Measurements from ENCODE around the gene ARAF.
"Not testable (repeated sequence)": the region's sequence is repeated elsewhere in the genome, so short reads cannot be mapped to it uniquely, and the experiment has no call there.

ARAF gene

GRCh38 chrX:47560934-47561658 lies at the start of gene ARAF:
Gene ARAF, plus strand, starts transcription at chrX:47561205. Its CDS starts 1,763 bp downstream, at chrX:47562968.
- peak; percentile 87 to 100 for DNase-seq (ENCODE audit: low read depth in 1 of 2, low spot score in 1 of 2)
- in situ Hi-C loops (cut with HindIII; ENCODE audit: low pct_unique_long_range_greater_than_20kb, low sequenced_read_pairs), result no loop called here
- no peak for TF ChIP-seq JUND (IDR thresholded peaks at IDR 0.05; ENCODE audit: low read depth)

DNA sequence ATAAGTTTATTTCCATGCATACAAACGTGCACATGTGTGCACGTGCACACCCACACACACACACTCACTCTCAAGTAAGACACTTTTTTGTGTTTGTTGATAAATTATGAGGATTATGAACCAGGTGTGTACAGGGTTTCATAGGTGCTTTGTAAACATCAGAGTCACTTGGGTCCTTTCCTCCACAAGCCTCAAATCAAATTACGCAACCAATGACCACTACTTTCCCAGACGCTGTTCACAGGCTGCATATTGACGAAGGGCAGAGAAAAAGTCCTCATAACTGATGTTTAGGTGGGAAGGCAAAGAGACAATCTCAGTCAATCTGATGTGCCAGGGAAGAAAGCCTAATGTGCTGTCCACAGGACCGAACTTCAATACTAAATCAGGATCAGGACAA lies 48.6 kb upstream of the ARAF start:
- DNase-seq (ENCODE audit: low read depth in 1 of 2, low spot score in 1 of 2); in situ Hi-C loops (cut with HindIII; ENCODE audit: low pct_unique_long_range_greater_than_20kb, low sequenced_read_pairs): not testable (repeated sequence)

DNA sequence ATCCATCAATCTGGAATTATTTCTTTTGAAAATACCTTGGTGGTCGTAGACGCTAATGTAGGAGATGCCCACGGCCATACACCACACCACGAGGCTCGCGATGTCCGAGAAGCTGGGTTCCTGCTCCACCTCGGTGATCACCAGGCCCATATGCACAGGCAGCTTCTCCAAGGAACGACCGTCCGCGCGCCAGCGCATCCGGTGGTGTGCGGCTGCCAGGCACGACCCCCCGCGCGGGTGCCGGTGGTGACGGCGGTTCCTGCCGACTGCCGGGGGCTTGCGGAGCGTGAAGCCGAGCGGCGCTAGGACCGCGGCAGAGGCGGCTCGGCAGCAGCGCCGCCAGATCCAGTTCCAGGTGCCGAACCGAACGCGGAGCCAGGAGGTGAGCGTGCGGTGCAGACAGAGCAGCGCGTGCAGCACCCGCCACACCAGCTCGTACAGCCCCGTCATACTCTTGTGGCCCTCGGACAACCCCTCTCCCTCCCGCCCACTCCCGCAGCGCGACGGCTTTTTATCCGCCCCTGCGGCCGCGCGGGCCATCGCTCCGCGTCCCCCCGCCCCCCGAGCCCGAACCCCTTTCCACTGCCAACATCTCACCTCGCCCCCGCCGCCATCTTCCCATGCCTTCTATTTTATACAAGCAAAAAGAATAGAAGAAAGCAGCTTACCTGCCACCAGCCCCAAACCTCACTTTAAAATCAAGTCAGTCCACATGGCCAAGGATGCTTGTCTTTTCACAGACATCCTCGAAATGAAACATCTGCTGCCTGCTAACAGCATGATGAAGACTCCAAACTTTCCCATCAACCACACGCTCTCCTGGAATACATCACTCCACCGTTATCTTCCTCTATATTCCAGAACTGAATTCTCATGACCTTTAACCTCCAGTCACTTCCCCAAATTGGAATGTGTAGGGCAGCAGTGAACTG lies 47.7 kb upstream of the ARAF start:
- in situ Hi-C loops (cut with HindIII; ENCODE audit: low pct_unique_long_range_greater_than_20kb, low sequenced_read_pairs); DNase-seq (ENCODE audit: low read depth in 1 of 2, low spot score in 1 of 2): not testable (repeated sequence)

- DNase-seq (ENCODE audit: low read depth in 1 of 2, low spot score in 1 of 2), result no peak
- in situ Hi-C loops (cut with HindIII; ENCODE audit: low pct_unique_long_range_greater_than_20kb, low sequenced_read_pairs), result no loop called here
- no peak for TF ChIP-seq JUND (IDR thresholded peaks at IDR 0.05; ENCODE audit: low read depth)
These were observed 46.3 kb upstream of the ARAF start for GRCh38 chrX:47514533-47515235.

DNA sequence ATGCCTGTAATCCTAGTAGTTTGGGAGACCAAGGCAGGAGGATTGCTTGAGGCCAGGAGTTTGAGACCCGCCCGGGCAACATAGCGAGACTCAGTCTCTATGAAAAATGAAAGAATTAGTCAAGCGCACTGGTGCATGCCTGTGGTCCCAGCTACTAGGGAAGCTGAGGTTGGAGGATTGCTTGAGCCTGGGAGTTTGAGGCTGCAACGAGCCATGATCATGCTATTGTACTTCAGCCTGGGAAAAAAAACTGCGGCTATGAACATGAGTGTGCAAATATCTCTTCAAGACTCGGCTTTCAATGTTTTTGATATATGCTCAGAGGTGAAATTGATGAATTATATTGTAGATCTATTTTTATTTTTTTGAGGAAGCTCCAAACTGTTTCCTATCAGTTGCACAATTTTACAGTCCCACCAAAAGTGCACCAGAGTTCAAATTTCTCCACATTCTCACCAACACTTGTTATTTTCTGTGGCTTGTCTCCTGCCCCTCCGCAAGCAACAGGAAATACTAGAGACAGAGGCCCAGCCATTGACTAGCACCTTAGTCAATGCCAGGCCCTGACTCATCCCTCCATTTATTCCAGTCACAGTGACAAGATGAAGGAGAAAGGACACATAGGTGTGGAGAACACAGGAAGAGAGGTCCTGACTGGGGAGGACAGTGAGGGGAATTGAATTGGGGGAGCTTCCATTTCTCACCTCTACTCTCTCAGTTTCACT lies 44.9 kb upstream of the ARAF start:
- TF ChIP-seq JUND (IDR thresholded peaks at IDR 0.05; ENCODE audit: low read depth), result no peak
- no peak for DNase-seq (ENCODE audit: low read depth in 1 of 2, low spot score in 1 of 2)
- in situ Hi-C loops (cut with HindIII; ENCODE audit: low pct_unique_long_range_greater_than_20kb, low sequenced_read_pairs), result no loop called here

DNA sequence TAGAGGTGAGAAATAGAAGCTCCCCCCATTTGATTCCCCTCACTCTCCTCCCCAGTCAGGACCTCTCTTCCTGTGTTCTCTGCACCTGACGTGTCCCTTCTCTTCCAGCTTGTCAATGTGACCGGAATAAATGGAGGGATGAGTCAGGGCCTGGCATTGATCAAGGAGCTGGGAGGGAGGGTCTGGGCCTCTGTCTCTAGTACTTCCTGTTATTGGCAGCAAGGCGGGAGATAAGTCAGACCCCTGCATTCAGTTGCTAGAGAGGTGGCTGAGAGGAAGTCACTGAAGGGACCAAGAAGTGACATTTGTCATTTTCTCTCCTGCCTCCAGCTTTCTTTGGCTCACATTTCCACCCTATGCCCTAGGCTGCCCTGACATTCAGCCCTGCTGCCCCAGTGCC lies 42.9 kb upstream of the ARAF start:
- no peak for DNase-seq (ENCODE audit: low read depth in 1 of 2, low spot score in 1 of 2)
- no peak for TF ChIP-seq JUND (IDR thresholded peaks at IDR 0.05; ENCODE audit: low read depth)
- in situ Hi-C loops (cut with HindIII; ENCODE audit: low pct_unique_long_range_greater_than_20kb, low sequenced_read_pairs), result no loop called here

- DNase-seq (ENCODE audit: low read depth in 1 of 2, low spot score in 1 of 2), result peak; percentile 67 to 83
- in situ Hi-C loops (cut with HindIII; ENCODE audit: low pct_unique_long_range_greater_than_20kb, low sequenced_read_pairs), result no loop called here
- TF ChIP-seq JUND (IDR thresholded peaks at IDR 0.05; ENCODE audit: low read depth), result no peak
These were observed 37.7 kb upstream of the ARAF start for GRCh38 chrX:47523297-47523696.

- DNase-seq (ENCODE audit: low read depth in 1 of 2, low spot score in 1 of 2), result no peak
- TF ChIP-seq JUND (IDR thresholded peaks at IDR 0.05; ENCODE audit: low read depth), result no peak
- in situ Hi-C loops (cut with HindIII; ENCODE audit: low pct_unique_long_range_greater_than_20kb, low sequenced_read_pairs), result no loop called here
These were observed 37.3 kb upstream of the ARAF start for GRCh38 chrX:47523713-47524166.

DNA sequence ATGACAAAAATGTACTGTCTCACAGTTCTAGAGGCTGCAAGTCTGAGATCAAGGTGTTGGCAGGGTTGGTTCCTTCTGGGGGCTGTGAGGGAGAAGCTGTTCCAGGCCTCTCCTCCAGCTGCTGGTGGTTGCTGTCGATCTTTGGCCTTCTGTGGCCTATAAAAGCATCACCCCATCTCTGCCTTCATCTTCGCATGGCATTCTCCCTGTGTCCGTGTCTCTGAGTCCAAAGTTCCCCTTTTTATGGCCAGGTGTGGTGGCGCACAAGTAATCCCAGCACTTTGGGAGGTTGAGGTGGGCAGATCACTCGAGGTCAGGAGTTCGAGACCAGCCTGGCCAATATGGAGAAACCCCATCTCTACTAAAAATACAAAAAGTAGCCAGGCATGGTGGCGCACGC lies 31.5 kb upstream of the ARAF start:
- in situ Hi-C loops (cut with HindIII; ENCODE audit: low pct_unique_long_range_greater_than_20kb, low sequenced_read_pairs), result no loop called here
- no peak for TF ChIP-seq JUND (IDR thresholded peaks at IDR 0.05; ENCODE audit: low read depth)
- DNase-seq (ENCODE audit: low read depth in 1 of 2, low spot score in 1 of 2), result no peak

DNA sequence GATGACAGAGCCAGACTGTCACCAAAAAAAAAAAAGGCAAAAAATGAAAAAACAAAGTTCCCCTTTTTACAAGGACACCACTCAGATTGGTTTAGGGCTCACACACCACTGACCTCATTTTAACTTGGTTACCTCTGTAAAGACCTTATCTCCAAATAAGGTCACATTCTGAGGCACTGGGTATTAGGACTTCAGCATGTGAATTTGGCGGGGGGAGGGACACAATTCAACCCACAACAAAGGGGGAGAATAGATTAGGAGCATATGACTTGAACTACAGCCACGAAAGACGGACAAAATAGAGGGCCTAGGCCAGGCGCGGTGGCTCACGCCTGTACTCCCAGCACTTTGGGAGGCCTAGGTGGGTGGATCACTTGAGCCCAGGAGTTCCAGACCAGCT lies 31.0 kb upstream of the ARAF start:
- no peak for TF ChIP-seq JUND (IDR thresholded peaks at IDR 0.05; ENCODE audit: low read depth)
- no peak for DNase-seq (ENCODE audit: low read depth in 1 of 2, low spot score in 1 of 2)
- in situ Hi-C loops (cut with HindIII; ENCODE audit: low pct_unique_long_range_greater_than_20kb, low sequenced_read_pairs), result no loop called here

GRCh38 chrX:47539860-47540259 lies 21.1 kb upstream of the ARAF start:
- DNase-seq (ENCODE audit: low read depth in 1 of 2, low spot score in 1 of 2), result no peak
- in situ Hi-C loops (cut with HindIII; ENCODE audit: low pct_unique_long_range_greater_than_20kb, low sequenced_read_pairs), result no loop called here
- no peak for TF ChIP-seq JUND (IDR thresholded peaks at IDR 0.05; ENCODE audit: low read depth)
